22Rv1 (cell line): Measurements from ENCODE around the gene EPHA5.

Experiments used
- H3K27ac ChIP-seq: fragments of 450-650 bp; 2 replicates; pipeline ENCODE4 v1.5.1; 2017
- ZFX ChIP-seq: fragments of 450-650 bp; IDR thresholded peaks from 2 replicates; pipeline ENCODE4 v1.6.1; 2017; ENCODE audit warnings: antibody characterized with exemption, borderline replicate concordance
- TF ChIP-seq, protein P1 (sequence below): fragments of 450-650 bp; IDR thresholded peaks from 2 replicates; pipeline ENCODE4 v1.5.1; 2017; ENCODE audit warnings: mild to moderate bottlenecking

Gene EPHA5

DNA sequence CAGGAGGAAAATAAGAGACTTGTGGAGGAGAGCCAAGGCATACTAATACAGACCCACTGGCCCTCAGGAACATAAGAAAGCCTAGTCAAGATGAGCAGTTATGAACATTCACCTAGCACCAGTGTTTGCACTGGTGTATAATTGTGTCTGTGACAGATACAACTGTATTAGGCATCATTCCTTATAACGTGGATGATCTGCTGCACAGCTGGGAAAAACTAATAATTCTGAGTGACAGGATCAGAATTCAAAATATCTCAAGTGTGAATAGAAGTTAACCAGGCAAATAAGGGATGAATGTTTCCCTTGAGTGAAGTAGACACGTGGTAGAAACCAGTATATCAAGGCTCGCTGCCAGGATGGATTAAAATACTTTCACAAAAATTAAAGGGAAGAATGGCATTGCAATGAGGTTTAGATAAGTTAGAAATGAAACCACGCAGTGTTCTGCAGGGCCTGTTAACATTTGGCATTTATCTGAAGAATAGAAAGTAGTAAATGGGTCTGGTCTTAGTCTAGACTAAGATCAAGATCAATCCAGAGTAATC is 325.9 kb downstream of the EPHA5 start:
- TF ChIP-seq ZFX, result no peak
- TF ChIP-seq, protein P1, sequence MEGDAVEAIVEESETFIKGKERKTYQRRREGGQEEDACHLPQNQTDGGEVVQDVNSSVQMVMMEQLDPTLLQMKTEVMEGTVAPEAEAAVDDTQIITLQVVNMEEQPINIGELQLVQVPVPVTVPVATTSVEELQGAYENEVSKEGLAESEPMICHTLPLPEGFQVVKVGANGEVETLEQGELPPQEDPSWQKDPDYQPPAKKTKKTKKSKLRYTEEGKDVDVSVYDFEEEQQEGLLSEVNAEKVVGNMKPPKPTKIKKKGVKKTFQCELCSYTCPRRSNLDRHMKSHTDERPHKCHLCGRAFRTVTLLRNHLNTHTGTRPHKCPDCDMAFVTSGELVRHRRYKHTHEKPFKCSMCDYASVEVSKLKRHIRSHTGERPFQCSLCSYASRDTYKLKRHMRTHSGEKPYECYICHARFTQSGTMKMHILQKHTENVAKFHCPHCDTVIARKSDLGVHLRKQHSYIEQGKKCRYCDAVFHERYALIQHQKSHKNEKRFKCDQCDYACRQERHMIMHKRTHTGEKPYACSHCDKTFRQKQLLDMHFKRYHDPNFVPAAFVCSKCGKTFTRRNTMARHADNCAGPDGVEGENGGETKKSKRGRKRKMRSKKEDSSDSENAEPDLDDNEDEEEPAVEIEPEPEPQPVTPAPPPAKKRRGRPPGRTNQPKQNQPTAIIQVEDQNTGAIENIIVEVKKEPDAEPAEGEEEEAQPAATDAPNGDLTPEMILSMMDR, result no peak
- H3K27ac ChIP-seq, result no peak overlapping the region

DNA sequence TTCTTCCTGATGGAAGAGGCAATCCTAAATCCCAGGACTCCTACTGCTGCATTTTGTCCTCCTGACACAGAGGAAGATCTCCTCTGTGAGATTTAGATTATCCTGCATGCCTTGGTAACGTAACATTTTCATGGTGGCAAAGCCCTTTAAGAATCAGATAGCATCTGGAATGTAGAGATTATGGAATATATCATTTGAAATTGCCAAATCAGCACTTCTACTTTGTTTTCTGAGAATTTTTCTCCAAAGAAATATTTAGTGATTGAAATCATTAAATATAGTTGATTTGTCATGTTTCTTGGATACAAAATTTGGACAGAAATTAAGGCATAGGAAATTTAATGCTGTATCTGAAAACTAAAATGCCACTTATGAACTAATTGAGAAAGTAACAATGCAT is 326.9 kb downstream of the EPHA5 start:
- no peak for TF ChIP-seq ZFX
- TF ChIP-seq, protein P1, result no peak
- no peak overlapping the region for H3K27ac ChIP-seq

DNA sequence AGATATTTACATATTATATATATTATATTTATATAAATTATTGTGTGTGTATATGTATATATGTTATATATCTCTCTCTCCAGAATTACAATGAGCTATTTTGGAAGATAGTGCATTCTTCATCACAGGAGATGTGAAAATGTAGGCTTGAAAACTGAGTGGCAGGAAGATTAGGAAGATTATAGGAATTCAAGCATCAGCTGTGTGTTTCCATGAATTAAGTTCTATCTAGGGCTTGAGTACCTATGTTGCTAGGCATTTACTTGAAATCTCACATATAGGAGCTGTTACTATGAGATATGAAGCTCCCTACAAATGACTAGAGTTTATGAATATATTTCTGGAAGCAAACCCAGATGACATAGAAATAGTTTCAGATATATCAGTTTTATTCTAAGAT is 328.7 kb downstream of the EPHA5 start:
- H3K27ac ChIP-seq, result no peak overlapping the region
- no peak for TF ChIP-seq ZFX
- TF ChIP-seq, protein P1, result no peak

DNA sequence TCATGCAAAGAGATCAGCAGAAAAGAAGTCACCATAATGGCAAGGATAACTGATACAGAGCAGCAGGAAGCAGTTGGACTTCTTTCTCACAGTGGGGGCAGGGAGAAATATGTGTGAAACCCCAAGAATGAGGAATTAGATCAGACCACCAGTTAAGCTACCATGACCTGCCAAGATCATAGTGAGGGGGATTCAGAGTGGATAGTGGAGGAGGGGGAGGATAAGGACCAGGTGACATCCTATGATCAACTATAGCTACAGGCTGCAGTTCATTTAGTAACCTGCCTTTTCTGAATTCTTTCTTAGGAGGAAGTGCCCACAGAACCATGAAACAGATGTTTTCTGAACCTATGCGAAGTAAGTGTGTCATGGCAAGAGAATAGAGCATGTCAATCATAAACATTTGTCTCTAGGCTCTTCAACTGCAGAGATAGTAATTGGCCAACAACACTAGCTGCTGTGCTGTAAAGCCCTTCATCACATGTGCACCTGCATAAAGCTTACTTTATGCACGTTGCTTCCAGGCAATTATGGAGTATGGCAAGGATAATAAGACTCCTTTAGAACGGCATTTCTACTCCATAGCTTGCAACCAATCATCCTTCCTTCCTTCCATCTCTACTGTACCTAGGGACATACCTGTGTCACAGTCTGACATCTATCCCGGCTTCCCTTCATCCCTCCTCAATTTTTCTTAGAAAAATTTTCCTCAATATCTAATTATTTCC is 329.7 kb downstream of the EPHA5 start:
- TF ChIP-seq, protein P1, result no peak
- TF ChIP-seq ZFX, result no peak
- no peak overlapping the region for H3K27ac ChIP-seq

DNA sequence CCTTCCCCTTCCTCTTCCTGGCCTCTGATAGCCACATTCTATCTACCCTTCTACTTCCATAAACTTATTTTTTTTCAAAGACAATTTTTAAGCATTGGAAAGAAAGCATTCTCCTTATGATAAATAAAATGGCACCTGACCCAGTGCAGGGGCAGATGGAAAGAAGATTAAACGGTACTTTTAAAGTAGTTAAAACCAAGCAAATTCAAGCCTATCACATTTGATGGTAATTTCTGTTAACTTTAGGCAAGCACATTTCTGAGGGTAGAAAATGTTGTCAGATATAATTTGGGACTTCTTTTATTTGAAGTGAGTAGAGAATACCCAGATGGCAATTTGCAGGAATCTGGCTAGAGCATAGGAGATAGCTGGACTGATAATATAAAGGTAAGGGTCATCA is 332.9 kb downstream of the EPHA5 start:
- H3K27ac ChIP-seq, result no peak overlapping the region
- TF ChIP-seq, protein P1, result no peak
- no peak for TF ChIP-seq ZFX

DNA sequence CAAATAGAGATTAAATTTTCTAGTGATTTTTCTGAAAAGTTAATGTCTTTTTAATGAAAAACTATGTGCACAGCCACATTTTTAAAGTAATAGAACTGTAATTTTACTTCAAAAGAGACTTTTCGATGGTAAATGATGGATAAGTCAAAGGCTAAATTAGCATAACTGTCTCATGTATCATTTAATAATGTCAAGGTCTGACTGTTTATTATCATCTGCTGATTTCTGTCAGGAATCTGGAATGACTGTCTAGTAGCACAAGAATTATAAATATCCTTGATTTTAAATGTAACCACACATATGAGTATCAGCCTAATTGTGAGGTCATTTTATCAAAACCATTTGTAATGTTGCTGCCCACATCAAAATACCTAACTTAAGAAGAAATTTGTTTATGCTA is 333.8 kb downstream of the EPHA5 start:
- TF ChIP-seq, protein P1, result no peak
- TF ChIP-seq ZFX, result no peak
- no peak overlapping the region for H3K27ac ChIP-seq

DNA sequence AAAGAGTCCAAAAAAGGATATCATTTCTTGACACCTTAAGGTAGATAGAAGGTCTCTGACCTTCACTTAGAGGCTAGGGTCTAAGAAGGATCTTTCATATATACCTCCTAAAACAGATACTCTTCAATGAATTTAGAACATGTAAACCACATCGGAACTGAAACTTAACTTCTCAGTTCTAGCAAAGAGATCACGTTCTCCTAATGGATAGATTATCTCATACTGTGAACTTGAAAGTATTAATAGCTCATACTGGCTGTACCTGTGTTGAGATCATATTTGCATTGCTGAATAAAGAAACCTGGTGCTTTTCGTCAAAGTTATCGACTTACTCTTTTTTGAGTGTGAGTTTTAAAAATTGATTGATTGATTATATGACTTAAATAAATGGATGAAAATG is 353.8 kb downstream of the EPHA5 start:
- H3K27ac ChIP-seq, result no peak overlapping the region
- TF ChIP-seq, protein P1, result no peak
- TF ChIP-seq ZFX, result no peak
